Measurements from ENCODE around the gene ARHGAP9. TPM values are rescaled to one million over a fixed set of nuclear protein-coding genes. Genes with fewer than 3 reads are reported as not detected.

ARHGAP9 gene
- total and polyA plus RNA-seq, 2 of the 4 experiments (the other 2 are of a cell fraction): 0.18 to 0.79 TPM

DNA sequence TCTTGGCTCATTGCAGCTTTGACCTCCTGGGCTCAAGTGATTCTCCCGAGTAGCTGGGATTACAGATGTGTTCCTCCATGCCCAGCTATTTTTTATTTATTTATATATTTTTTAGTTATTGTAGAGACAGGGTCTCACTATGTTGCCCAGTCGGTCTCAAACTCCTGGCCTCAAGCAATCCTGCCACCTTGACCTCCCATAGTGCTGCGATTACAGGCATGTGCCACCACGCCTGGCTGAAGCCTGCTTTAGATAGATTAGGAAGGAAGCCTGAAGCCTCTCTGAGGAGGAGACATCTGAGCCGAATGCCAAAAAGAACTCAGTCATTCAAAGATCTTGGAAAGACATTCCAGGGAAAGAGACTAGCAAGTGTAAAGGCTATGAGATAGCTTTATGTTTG lies 34.9 kb downstream of the ARHGAP9 start:
- Histone ChIP-seq H3K9me3 (ENCODE audit: control insufficient read depth, insufficient read depth, low read length) (no peaks in the 10 kb centered on the region), H3K18ac (ENCODE audit: low read depth, low read length) (no peak overlapping the region), H4K20me1 (ENCODE audit: insufficient read depth, low read length) (no peaks in the 10 kb centered on the region), H2AK5ac (ENCODE audit: low read depth, low read length) (no peak overlapping the region), H2BK5ac (ENCODE audit: low read depth, low read length, poor library complexity, severe bottlenecking) (no peak overlapping the region), H3K56ac (ENCODE audit: extremely low read depth, insufficient read depth, low read length) (no peak overlapping the region), H4K8ac (ENCODE audit: low read depth in 2 of 2, low read length in 2 of 2) (no peak overlapping the region), H3K27ac (ENCODE audit: insufficient read depth, low read length) (no peak overlapping the region), H4K91ac (ENCODE audit: insufficient read depth, low read depth, low read length) (no peak overlapping the region), H3K4me1 (ENCODE audit: control insufficient read depth, insufficient read depth, low read length) (no peaks in the 10 kb centered on the region), H3K79me1 (ENCODE audit: low read depth in 1 of 2, low read length in 2 of 2) (no peaks in the 10 kb centered on the region), H2AFZ (replicated peaks; ENCODE audit: low read length, poor library complexity) (no peak overlapping the region), H4K5ac (ENCODE audit: low read depth, low read length) (no peak overlapping the region), H2BK120ac (ENCODE audit: low read depth, low read length) (no peak overlapping the region), H2BK15ac (ENCODE audit: low read depth, low read length) (no peak overlapping the region), H3K4me2 (ENCODE audit: low read depth, low read length) (no peak overlapping the region), H3K9ac (ENCODE audit: low read depth, low read length) (no peak overlapping the region), H3K14ac (replicated peaks; ENCODE audit: low read depth, low read length) (no peak overlapping the region), H3K4ac (ENCODE audit: low read depth, low read length) (no peak overlapping the region), H2AK9ac (replicated peaks; ENCODE audit: low read depth, low read length, poor library complexity) (no peak overlapping the region), H3K27me3 (ENCODE audit: control insufficient read depth, insufficient read depth, low read length) (no peaks in the 10 kb centered on the region), H3K9me1 (ENCODE audit: insufficient read depth, low read length) (no peaks in the 10 kb centered on the region; the same call in 1 of the 2 replicates), H3K36me3 (ENCODE audit: control insufficient read depth, insufficient read depth, low read length) (no peaks in the 10 kb centered on the region), H2BK20ac (ENCODE audit: low read depth, low read length) (no peak overlapping the region), H3K23ac (ENCODE audit: low read depth, low read length) (no peak overlapping the region), H3K4me3 (ENCODE audit: insufficient read depth, low read depth, low read length) (no peak overlapping the region)
- DNase-seq: no peak
- POLR2A ChIA-PET (ENCODE audit: unreplicated experiment): no interaction called here
- TF ChIP-seq NFE2L2 (IDR thresholded peaks at IDR 0.05; ENCODE audit: low read depth, low read length) (no peak), BHLHE40 (IDR thresholded peaks at IDR 0.05; ENCODE audit: low read depth, low read length) (no peak), CHD1 (IDR thresholded peaks at IDR 0.05; ENCODE audit: low read depth, low read length) (no peak), CTCF (conservative IDR thresholded peaks at IDR 0.05; ENCODE audit: low read depth, low read length) (no peak), MAZ (IDR thresholded peaks at IDR 0.05; ENCODE audit: borderline replicate concordance, low read depth, low read length) (no peak), SMC3 (IDR thresholded peaks at IDR 0.05; ENCODE audit: low read depth, low read length) (no peak), POLR2A (IDR thresholded peaks at IDR 0.05; ENCODE audit: low read depth, low read length) (no peak), MAFK (IDR thresholded peaks at IDR 0.05; ENCODE audit: low read depth, low read length) (no peak), RFX5 (IDR thresholded peaks at IDR 0.05; ENCODE audit: low read depth, low read length) (no peak), CEBPB (IDR thresholded peaks at IDR 0.05; ENCODE audit: low read depth, low read length) (no peak), RAD21 (IDR thresholded peaks at IDR 0.05; ENCODE audit: low read length) (no peak), RCOR1 (IDR thresholded peaks at IDR 0.05; ENCODE audit: insufficient replicate concordance, low read length) (no peak), MXI1 (IDR thresholded peaks at IDR 0.05; ENCODE audit: borderline replicate concordance, low read depth, low read length) (no peak), FOS (IDR thresholded peaks at IDR 0.05; ENCODE audit: low read depth, low read length) (no peak)
- TF ChIP-seq, protein P1, sequence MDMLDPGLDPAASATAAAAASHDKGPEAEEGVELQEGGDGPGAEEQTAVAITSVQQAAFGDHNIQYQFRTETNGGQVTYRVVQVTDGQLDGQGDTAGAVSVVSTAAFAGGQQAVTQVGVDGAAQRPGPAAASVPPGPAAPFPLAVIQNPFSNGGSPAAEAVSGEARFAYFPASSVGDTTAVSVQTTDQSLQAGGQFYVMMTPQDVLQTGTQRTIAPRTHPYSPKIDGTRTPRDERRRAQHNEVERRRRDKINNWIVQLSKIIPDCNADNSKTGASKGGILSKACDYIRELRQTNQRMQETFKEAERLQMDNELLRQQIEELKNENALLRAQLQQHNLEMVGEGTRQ (IDR thresholded peaks at IDR 0.05; ENCODE audit: low read depth, low read length): no peak
- TF ChIP-seq, protein P2, sequence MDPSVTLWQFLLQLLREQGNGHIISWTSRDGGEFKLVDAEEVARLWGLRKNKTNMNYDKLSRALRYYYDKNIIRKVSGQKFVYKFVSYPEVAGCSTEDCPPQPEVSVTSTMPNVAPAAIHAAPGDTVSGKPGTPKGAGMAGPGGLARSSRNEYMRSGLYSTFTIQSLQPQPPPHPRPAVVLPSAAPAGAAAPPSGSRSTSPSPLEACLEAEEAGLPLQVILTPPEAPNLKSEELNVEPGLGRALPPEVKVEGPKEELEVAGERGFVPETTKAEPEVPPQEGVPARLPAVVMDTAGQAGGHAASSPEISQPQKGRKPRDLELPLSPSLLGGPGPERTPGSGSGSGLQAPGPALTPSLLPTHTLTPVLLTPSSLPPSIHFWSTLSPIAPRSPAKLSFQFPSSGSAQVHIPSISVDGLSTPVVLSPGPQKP (IDR thresholded peaks at IDR 0.05; ENCODE audit: borderline replicate concordance, low read depth, low read length): no peak
- dilution Hi-C loops (cut with HindIII; ENCODE audit: low sequenced_read_pairs, unreplicated experiment): no loop called here
- BruUV-seq (replicated peaks): no TSS peak
- WGBS, 2 experiments (ENCODE audit: extremely low coverage in 2 of 2, insufficient read length in 1 of 2): no CpG with 5 or more reads among the region's 5 CpGs
- ATAC-seq (ENCODE audit: low read depth): no peak
- CTCF ChIA-PET: interaction anchor here (1.0 kb wide), 1 partner anchor 8 kb away, joined by 4 read pairs; no protein-coding TSS in a partner anchor
- in situ Hi-C loops (cut with MboI; ENCODE audit: low sequenced_read_pairs): no loop called here
- intact Hi-C loops (cut with micrococcal nuclease): no loop called here
